ENCODE results near the gene OOSP1.
A peak's percentile ranks its signal among the peaks of the same experiment; 100 is the strongest.
"Not testable (repeated sequence)": the region's sequence is repeated elsewhere in the genome, so short reads cannot be mapped to it uniquely, and the experiment has no call there.

Gene OOSP1

GRCh38 chr11:59938132-59938531 lies at the start of gene OOSP1:
OOSP1 (plus strand) TSS chr11:59938432; CDS start chr11:59938455, 23 bp downstream.
- no peak for DNase-seq (ENCODE audit: low spot score)

GRCh38 chr11:59891781-59892181 lies 46.5 kb upstream of the OOSP1 start:
- DNase-seq (ENCODE audit: low spot score) = no peak

- DNase-seq (ENCODE audit: low spot score) = no peak
These were observed 43.6 kb upstream of the OOSP1 start for GRCh38 chr11:59894616-59895015.

- DNase-seq (ENCODE audit: low spot score) = no peak
These were observed 40.2 kb upstream of the OOSP1 start for GRCh38 chr11:59898046-59898445.

- no peak for DNase-seq (ENCODE audit: low spot score)
These were observed 39.6 kb upstream of the OOSP1 start for GRCh38 chr11:59898650-59899049.

- DNase-seq (ENCODE audit: low spot score) = no peak
These were observed 38.7 kb upstream of the OOSP1 start for GRCh38 chr11:59899532-59899931.

- no peak for DNase-seq (ENCODE audit: low spot score)
These were observed 37.7 kb upstream of the OOSP1 start for GRCh38 chr11:59900366-59901126.

GRCh38 chr11:59901306-59901705 lies 36.9 kb upstream of the OOSP1 start:
- no peak for DNase-seq (ENCODE audit: low spot score)

GRCh38 chr11:59903569-59903968 lies 34.7 kb upstream of the OOSP1 start:
- DNase-seq (ENCODE audit: low spot score) = not testable (repeated sequence)

GRCh38 chr11:59918480-59918879 lies 19.8 kb upstream of the OOSP1 start:
- no peak for DNase-seq (ENCODE audit: low spot score)

- DNase-seq (ENCODE audit: low spot score) = peak; percentile 23
These were observed 19.1 kb upstream of the OOSP1 start for GRCh38 chr11:59918987-59919589.

- no peak for DNase-seq (ENCODE audit: low spot score)
These were observed 14.4 kb upstream of the OOSP1 start for GRCh38 chr11:59923813-59924212.

- no peak for DNase-seq (ENCODE audit: low spot score)
These were observed 6.5 kb upstream of the OOSP1 start for GRCh38 chr11:59931688-59932087.

- no peak for DNase-seq (ENCODE audit: low spot score)
These were observed 486 bp downstream of the OOSP1 start for GRCh38 chr11:59938718-59939117.

- no peak for DNase-seq (ENCODE audit: low spot score)
These were observed 1.2 kb downstream of the OOSP1 start for GRCh38 chr11:59939482-59939881.

GRCh38 chr11:59941091-59941490 lies 2.9 kb downstream of the OOSP1 start:
- no peak for DNase-seq (ENCODE audit: low spot score)

GRCh38 chr11:59943997-59944714 lies 5.9 kb downstream of the OOSP1 start:
- DNase-seq (ENCODE audit: low spot score) = no peak

GRCh38 chr11:59944720-59945119 lies 6.5 kb downstream of the OOSP1 start:
- DNase-seq (ENCODE audit: low spot score) = no peak

GRCh38 chr11:59953463-59954218 lies 15.4 kb downstream of the OOSP1 start:
- no peak for DNase-seq (ENCODE audit: low spot score)

- DNase-seq (ENCODE audit: low spot score) = no peak
These were observed 16.1 kb downstream of the OOSP1 start for GRCh38 chr11:59954219-59954847.

GRCh38 chr11:59957094-59957493 lies 18.9 kb downstream of the OOSP1 start:
- no peak for DNase-seq (ENCODE audit: low spot score)
